GM19455 (cell line): Measurements from ENCODE around the gene ATE1.
"Not testable (repeated sequence)": the region's sequence is repeated elsewhere in the genome, so short reads cannot be mapped to it uniquely, and the experiment has no call there.

ENCODE experiments used
- ATAC-seq: cut with Tn5 transposase; IDR thresholded peaks from one replicate; pipeline ENCODE4 v1.9.1; 2021; ENCODE audit not compliant: unreplicated experiment

The ATE1 gene

DNA sequence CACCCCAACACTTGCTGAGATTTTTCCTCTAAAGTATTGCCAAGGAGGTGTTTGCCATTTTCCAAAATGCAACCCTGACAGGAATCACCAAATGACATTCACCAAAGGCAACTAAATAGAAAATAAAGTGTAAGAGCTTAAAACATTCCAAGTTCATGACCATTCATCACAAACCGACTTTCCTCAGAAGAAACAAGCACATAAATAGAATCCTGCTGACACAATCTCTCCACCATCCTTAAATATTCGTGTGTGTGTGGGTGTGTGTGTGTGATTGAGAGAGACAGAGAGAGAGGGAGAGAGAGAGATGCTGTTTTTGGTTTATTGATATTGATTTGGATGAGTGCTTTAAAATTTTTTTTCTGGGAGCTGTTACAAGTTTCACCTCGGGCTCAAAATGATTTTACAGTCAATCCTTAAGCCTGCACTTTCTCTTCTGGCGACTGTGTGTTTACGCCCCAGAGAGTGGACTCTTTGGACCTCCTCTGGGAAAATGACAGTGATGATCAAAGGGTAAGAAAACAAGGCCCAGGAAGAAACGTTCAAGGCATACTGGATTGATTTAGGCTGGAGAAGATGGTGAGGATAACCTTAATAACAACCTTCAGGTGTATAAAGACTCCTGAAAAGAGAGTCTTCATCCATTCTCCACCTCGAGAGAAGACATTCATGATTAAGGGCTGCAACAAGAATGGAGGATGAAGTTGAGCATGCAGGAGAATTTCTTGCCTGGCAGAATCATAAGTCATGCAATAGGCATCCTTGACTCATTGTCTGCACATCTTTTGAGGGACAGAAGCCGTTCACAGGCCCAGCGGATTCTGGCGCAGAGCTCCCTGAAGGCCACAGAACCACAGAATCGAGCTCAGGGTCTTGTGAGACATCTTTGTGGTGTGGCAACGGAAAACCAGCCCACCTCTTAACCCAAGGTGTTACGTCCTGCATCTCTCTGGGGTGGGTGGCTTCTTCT lies 225.2 kb downstream of the ATE1 start:
- no peak for ATAC-seq

DNA sequence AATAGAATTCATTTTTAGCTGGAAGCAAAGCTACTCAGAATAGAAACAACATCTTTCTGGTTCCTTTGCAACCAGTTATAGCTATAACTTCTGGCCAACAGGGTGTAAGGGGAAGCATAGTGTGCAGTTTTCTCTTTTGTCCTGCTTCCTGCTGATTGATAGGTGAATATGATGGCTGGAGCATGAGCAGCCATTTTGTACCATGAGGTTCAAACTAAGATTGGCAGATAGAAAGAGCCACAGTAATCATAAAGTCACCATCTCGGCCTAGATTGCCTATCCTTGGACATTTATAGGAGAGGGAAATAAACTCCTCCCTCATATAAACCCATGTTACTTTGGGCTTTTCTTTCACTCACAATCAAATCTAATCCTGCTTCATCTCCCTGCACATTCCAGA lies 227.4 kb downstream of the ATE1 start:
- no peak for ATAC-seq

DNA sequence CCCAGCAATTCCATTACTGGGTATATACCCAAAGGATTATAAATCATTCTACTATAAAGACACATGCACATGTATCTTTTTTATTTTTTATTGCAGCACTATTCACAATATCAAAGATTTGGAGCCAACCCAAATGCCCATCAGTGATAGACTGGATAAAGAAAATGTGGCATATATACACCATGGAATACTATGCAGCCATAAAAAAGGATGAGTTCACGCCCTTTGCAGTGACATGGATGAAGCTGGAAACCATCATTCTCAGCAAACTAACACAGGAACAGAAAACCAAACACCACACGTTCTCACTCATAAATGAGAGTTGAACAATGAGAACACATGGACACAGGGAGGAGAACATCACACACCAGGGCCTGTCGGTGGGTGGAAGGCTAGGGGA lies 228.1 kb downstream of the ATE1 start:
- not testable (repeated sequence) for ATAC-seq

DNA sequence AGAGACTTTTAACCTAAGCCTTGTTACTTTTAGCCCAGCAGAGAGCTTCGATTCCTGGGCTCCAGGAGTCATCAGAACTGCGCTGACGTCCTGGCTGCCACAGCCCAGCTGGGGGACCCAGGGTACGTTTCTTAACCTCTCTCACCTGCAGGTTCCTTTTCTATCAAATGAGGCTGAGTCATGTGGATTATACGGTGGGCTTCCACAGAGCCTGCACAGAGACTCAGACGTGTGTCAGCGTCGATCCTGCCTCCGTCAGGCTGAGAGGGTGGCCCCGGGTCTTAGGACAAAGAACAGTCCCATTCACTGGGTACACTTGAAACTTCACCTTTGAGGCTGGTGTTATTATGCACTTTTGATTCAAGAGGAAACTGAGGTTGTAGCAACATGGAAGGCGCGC lies 228.9 kb downstream of the ATE1 start:
- no peak for ATAC-seq

DNA sequence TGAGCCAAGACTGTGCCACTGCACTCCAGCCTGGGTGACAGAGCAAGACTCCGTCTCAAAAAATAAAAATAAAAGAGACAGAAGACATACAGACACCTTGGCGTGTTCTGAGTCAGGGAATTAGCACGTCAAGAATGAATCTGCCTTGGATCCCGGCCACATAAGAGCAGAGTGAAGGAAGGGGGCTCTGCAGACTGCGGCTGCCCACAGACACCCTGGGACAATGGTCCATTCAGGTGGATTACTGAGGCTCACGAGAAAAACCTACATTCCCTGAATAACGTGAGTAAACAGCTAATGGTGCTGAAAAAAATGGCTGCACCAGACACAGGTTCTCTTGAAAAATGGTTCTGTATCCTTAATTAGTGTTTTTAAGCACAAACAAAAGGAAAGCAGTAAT lies 229.5 kb downstream of the ATE1 start:
- no peak for ATAC-seq

DNA sequence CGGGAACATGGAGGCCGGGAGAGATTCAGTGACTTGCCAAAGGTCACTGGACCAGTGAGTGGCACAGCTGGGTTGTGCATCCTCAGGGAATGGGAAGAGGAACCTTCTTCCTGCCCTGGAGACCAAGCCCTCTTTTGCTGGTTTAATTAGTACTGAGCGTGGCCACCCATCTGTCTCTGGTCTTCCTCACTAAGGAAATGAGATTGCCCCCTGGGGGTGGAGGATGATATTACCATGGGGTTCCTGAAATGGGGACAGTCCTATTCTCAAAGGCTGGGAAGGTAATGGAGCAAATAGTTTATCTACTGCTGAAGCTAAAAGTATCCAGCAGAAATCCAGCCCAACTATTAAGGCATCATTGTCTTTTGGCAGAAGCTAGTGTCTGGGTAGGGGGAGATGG lies 231.0 kb downstream of the ATE1 start:
- no peak for ATAC-seq

DNA sequence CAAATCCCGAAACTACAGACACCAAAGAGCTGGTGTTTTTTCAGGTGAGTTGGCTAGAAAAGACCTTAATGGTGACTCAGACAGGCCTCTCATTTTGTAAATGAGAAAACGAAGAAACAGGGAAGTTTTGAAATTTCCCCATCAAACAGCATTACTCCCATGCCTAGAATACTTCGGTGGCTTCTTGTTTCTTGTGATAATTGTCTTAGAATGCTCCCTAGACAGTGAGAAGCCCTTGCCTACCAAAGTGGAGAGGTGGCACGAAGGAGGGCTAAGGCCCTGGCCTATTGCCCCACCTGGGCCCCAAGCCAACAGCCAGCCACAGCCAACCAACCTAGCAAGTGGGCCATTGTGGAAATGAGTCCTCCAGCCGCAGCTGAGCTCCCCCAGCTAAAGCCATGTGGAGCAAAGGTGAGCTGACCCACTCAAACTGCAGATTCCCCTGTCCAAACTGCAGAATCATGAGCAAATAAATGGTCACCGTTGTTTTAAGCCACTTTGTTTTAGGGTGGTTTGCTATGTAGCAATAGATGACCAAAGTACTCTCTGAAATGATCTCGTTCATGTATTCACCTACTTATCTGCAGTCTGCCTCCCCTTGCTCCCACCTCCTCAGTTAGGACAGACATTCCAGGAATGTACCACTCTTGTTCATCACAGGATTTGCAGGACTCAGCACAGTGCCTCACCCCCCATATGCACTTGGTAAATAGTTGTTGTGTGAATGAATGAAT lies 231.9 kb downstream of the ATE1 start:
- ATAC-seq = no peak

DNA sequence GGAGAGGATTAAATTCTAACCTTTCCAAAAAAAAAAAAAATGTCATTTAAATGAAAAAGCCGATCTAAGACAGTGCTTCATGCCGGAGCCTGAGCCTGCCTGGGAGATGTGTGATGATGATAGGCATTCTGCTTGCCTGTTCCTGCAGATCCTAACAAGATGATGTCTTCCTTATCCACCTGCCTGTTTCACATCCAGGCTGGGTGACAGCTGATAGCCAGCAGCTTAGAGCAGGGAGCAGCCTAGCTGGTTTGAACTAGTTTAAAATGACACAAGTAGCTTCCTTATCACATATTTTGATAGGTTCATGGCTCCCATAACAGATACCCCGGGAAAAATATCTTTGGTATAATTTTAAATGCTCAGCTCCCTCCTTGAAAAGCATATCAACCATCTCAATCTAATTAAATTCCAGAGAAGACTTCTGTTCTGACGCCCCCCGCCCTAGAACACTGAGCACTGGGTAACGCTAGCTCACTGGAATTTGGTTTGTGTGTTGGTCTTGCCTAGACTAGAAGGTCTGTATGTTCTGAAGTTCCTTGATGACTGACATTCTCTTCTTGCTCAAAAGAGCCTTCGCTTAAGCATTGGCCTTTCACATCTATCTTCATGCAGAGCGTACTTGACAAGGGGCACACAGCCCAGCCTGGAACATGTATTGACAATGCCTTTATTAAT lies 232.7 kb downstream of the ATE1 start:
- ATAC-seq = no peak

DNA sequence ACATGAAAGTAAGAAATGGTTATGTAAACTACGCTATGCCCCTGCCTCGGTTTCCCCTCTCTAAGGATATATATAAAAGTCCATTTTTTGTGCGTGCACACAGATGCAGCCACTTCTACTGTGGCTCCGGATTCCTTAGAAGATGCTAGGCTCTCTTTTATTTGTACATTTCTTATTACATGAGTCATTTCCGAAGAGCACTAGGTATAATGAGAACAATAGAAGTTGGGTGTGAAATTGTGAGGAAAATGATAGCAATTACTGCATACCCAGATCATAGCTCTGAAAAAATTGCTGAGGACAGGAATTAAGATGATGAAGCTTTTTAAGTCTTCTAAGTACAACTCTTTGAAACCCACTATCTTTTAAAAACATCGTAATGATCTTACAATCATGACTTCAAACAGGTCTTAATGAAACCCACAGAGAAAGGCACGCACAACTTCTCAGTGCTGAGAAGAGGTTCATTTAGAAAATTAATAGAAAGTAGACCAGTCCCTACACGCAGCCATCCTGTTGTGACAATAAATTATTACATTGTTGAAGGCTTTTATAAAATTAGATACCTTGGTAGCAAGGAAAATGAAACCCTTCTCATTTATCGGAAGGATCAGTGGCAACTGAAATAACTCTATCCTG lies 233.4 kb downstream of the ATE1 start:
- no peak for ATAC-seq

DNA sequence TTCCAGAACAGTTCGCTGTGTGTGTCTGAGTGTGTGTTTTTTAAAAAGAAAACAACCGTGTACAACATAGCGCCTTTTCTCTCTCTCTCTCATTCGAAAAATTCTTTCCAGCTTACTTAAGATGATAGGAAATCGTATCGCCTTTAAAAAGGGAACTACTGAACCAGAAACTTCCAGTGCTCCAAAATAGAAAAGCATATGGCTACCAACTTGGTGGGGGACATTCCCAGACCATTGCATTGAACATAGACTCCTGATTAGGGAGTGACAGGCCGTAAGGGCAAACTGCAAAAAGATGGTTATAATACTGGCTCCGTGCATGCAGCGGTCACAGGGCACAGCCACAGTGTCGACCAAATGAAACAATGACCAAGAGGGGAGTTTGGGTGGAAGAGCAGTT lies 235.2 kb downstream of the ATE1 start:
- no peak for ATAC-seq

DNA sequence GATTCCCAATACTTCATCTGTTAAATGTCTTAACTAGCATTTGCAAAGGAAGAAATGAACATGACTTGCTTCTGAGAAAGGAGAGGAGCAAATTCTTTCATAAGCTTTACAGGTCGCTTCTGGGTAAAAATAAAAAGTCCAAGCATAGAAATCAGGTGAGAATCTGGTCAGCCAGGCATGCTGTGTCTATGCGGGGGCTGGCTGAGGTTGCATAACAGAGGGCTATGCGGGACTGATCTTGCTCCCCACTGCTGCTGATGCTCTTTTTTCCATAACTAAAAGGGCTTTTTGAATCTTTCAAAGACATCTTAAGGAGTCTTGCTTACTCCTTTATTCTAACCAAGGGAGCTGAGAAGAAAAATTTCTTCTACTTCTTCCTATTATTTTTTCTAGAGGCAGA lies 236.9 kb downstream of the ATE1 start:
- no peak for ATAC-seq
